CD14-positive monocyte (primary cell): ENCODE results near the gene CST4. TPM values are rescaled to one million over a fixed set of nuclear protein-coding genes. Genes with fewer than 3 reads are reported as not detected.
"Not testable (repeated sequence)": the region's sequence is repeated elsewhere in the genome, so short reads cannot be mapped to it uniquely, and the experiment has no call there.

Source experiments
- DNase-seq, 3 donors: peaks; one replicate each; pipeline ENCODE4 v3.0.0-alpha.2; 2011 to 2022
- H2AFZ ChIP-seq: 2 replicates; pipeline ENCODE4 v1.6.0; 2012; ENCODE audit warnings: mild to moderate bottlenecking, low read depth, low read length, inconsistent platforms; ENCODE audit not compliant: insufficient read depth, poor library complexity, severe bottlenecking
- H3K27ac ChIP-seq, 2 donors: 1 replicate in 1 of 2; 2 replicates in 1 of 2; pipeline ENCODE4 v1.5.1; 2012 to 2013; ENCODE audit warnings: low read length in 2 of 2, control low read depth in 1 of 2, inconsistent platforms in 1 of 2, low read depth in 1 of 2, mild to moderate bottlenecking in 1 of 2
- H3K27me3 ChIP-seq, 2 donors: one replicate each; pipeline versions ENCODE4 v1.6.0 to v1.6.1; 2011 to 2013; ENCODE audit warnings: low read length in 2 of 2; ENCODE audit not compliant: control insufficient read depth in 2 of 2, insufficient read depth in 2 of 2
- H3K36me3 ChIP-seq, 2 donors: replicated peaks in 1 of 2; 1 replicate in 1 of 2; 2 replicates in 1 of 2; pipeline versions ENCODE4 v1.5.1 to v1.6.1; 2012 to 2013; ENCODE audit warnings: low read length in 2 of 2, control low read depth in 1 of 2, inconsistent platforms in 1 of 2, mild to moderate bottlenecking in 1 of 2; ENCODE audit not compliant: insufficient read depth in 2 of 2, control insufficient read depth in 1 of 2
- H3K4me1 ChIP-seq, 2 donors: 1 replicate in 1 of 2; 2 replicates in 1 of 2; pipeline versions ENCODE4 v1.5.1 to v1.6.1; 2012 to 2013; ENCODE audit warnings: low read length in 2 of 2, control low read depth in 1 of 2, inconsistent platforms in 1 of 2, mild to moderate bottlenecking in 1 of 2, moderate library complexity in 1 of 2; ENCODE audit not compliant: insufficient read depth in 2 of 2, control insufficient read depth in 1 of 2
- H3K4me2 ChIP-seq: replicated peaks from 2 replicates; pipeline ENCODE3; 2012; ENCODE audit warnings: low read length, moderate library complexity, mild to moderate bottlenecking; ENCODE audit not compliant: poor library complexity, severe bottlenecking; ENCODE audit errors: extremely low read depth
- H3K4me3 ChIP-seq, 3 experiments: fragments of 200-600 bp in 1 of 3; sonication (generic) in 1 of 3; replicated peaks in 1 of 3; 1 replicate in 2 of 3; 2 replicates in 1 of 3; pipeline ENCODE4 v1.5.1; 2011 to 2013; ENCODE audit warnings: low read length in 3 of 3, mild to moderate bottlenecking in 3 of 3, control low read depth in 2 of 3, low read depth in 2 of 3, inconsistent platforms in 1 of 3, moderate library complexity in 1 of 3
- H3K79me2 ChIP-seq: 2 replicates; pipeline ENCODE4 v1.6.0; 2012; ENCODE audit warnings: mild to moderate bottlenecking, control low read depth, inconsistent platforms, low read length, moderate library complexity; ENCODE audit not compliant: insufficient read depth
- H3K9ac ChIP-seq: 2 replicates; pipeline ENCODE4 v1.6.0; 2017; ENCODE audit warnings: low read length, mild to moderate bottlenecking; ENCODE audit not compliant: insufficient read depth, poor library complexity, severe bottlenecking
- H3K9me3 ChIP-seq, 2 donors: replicated peaks in 1 of 2; 1 replicate in 1 of 2; 2 replicates in 1 of 2; pipeline versions ENCODE4 v1.5.1 to v1.6.1; 2012 to 2013; ENCODE audit warnings: low read length in 2 of 2, control low read depth in 1 of 2; ENCODE audit not compliant: control insufficient read depth in 1 of 2, insufficient read depth in 1 of 2
- H4K20me1 ChIP-seq: 2 replicates; pipeline ENCODE4 v1.6.0; 2012; ENCODE audit warnings: mild to moderate bottlenecking, low read length, control low read depth, moderate library complexity; ENCODE audit not compliant: insufficient read depth
- H3K27ac Mint-ChIP-seq, 7 donors: one replicate each; pipeline ENCODE4 v1.8.0; 2020; ENCODE audit warnings: mild to moderate bottlenecking in 7 of 7, mixed read lengths in 7 of 7, moderate library complexity in 6 of 7, inconsistent platforms in 2 of 7
- H3K27me3 Mint-ChIP-seq, 3 donors: one replicate each; pipeline ENCODE4 v1.8.0; 2021 to 2022; ENCODE audit warnings: low read depth in 3 of 3, mild to moderate bottlenecking in 3 of 3, mixed read lengths in 3 of 3, moderate library complexity in 3 of 3, inconsistent platforms in 1 of 3
- H3K36me3 Mint-ChIP-seq, 2 donors: one replicate each; pipeline ENCODE4 v1.8.0; 2020; ENCODE audit warnings: mixed read lengths in 2 of 2, inconsistent platforms in 1 of 2, mild to moderate bottlenecking in 1 of 2
- H3K4me1 Mint-ChIP-seq: one replicate; pipeline ENCODE4 v1.8.0; 2020; ENCODE audit warnings: mild to moderate bottlenecking, mixed read lengths
- H3K4me3 Mint-ChIP-seq, 2 donors: one replicate each; pipeline ENCODE4 v1.8.0; 2020; ENCODE audit warnings: mild to moderate bottlenecking in 2 of 2, mixed read lengths in 2 of 2, moderate library complexity in 1 of 2
- H3K9me3 Mint-ChIP-seq, 7 donors: one replicate each; pipeline ENCODE4 v1.8.0; 2020 to 2022; ENCODE audit warnings: mixed read lengths in 7 of 7, mild to moderate bottlenecking in 6 of 7, moderate library complexity in 6 of 7, inconsistent platforms in 2 of 7
- CTCF ChIP-seq: fragments of 200-600 bp; IDR thresholded peaks from one replicate; pipeline ENCODE4 v1.8.0; 2022; ENCODE audit warnings: antibody characterized with exemption, mild to moderate bottlenecking
- WGBS: methylation state at CpG from one replicate; pipeline ENCODE4 v1.1.5; 2013; ENCODE audit warnings: missing lambda C conversion rate; ENCODE audit not compliant: insufficient coverage; 5-methylcytosine and 5-hydroxymethylcytosine counted together
- intact Hi-C, 2 donors: fragments of 100-400 bp; cut with micrococcal nuclease; formaldehyde crosslinking; loops; one replicate each; pipeline versions ENCODE4 v1.15.0 to v1.15.1; 2023
- polyA plus RNA-seq, 3 donors: library from polyadenylated mRNA; depleted of rRNA in 1 of 3; unstranded in 2 of 3; stranded (reverse) in 1 of 3; fragments of 300-500 nt in 2 of 3; fragments of >200 nt in 1 of 3; fragmentation: Illumina TruSeq in 2 of 3; gene quantifications; 1 replicate in 2 of 3; 2 replicates in 1 of 3; pipeline ENCODE4 v1.2.3, GENCODE V29; 2012 to 2021

The CST4 gene
- polyA plus RNA-seq, 3 donors = not detected

DNA sequence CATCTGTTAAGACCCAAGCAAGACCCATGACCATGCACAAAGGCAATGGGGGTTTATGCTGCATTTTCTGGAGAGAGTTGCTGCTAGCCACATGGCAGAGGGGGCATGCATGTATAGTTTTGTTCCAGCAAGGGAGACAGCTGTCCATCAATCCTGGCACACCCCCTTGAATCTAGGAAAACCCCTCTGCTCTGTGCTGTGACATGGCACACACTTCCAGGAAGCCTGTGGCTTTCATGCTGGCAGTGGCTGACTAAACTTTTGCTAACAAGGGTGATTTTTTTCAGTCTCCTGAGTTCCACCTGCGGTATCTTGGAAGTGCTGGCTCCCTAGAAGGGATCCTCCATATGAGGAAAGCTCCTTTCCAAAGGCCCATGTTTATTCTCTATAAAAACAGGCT lies 9.1 kb upstream of the CST4 start:
- no peaks in the 10 kb centered on the region for H3K9me3 ChIP-seq
- H3K27me3 Mint-ChIP-seq = peaks cover 8 to 14% (median 12%) of the 10 kb centered on the region in 3 donors
- H3K36me3 Mint-ChIP-seq = no peaks in the 10 kb centered on the region
- WGBS = no CpG with 5 or more reads among the region's 1 CpG
- H3K27ac Mint-ChIP-seq = no peak overlapping the region
- no peak overlapping the region for H3K27ac ChIP-seq
- intact Hi-C loops = no loop called here
- DNase-seq = no peak
- H3K27me3 ChIP-seq = no peaks in the 10 kb centered on the region
- no peak overlapping the region for H3K9ac ChIP-seq
- H3K4me1 ChIP-seq = no peaks in the 10 kb centered on the region
- no peak for TF ChIP-seq CTCF
- no peaks in the 10 kb centered on the region for H3K36me3 ChIP-seq
- H3K4me3 ChIP-seq = no peak overlapping the region
- no peaks in the 10 kb centered on the region for H4K20me1 ChIP-seq
- H3K4me2 ChIP-seq = no peak overlapping the region
- H3K79me2 ChIP-seq = no peaks in the 10 kb centered on the region
- H3K4me3 Mint-ChIP-seq = no peak overlapping the region
- no peaks in the 10 kb centered on the region for H3K9me3 Mint-ChIP-seq
- no peak overlapping the region for H2AFZ ChIP-seq
- H3K4me1 Mint-ChIP-seq = peaks cover 1% of the 10 kb centered on the region

DNA sequence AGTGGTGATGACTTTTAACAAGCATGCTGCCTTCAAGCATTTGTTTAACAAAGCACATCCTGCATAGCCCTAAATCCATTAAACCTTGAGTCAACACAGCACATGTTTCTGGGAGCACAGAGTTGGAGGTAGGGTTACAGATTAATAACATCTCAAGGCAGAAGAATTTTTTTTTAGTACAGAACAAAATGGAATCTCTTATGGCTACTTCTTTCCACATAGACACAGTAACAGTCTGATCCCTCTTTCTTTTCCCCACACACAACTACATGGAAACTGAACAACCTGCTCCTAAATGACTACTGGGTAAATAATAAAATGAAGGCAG lies 6.2 kb upstream of the CST4 start:
- H3K4me3 Mint-ChIP-seq, H3K36me3 ChIP-seq, H3K27ac Mint-ChIP-seq: not testable (repeated sequence)

GRCh38 chr20:23694178-23695067 lies 5.6 kb upstream of the CST4 start:
- H3K4me2 ChIP-seq, H3K36me3 ChIP-seq, H3K4me1 Mint-ChIP-seq, H3K27ac Mint-ChIP-seq, H3K4me1 ChIP-seq, H3K9me3 ChIP-seq, H3K9me3 Mint-ChIP-seq, H3K27me3 ChIP-seq, intact Hi-C loops, H2AFZ ChIP-seq, H4K20me1 ChIP-seq, H3K79me2 ChIP-seq, H3K4me3 ChIP-seq, H3K9ac ChIP-seq, H3K27ac ChIP-seq, H3K36me3 Mint-ChIP-seq, DNase-seq, H3K4me3 Mint-ChIP-seq: not testable (repeated sequence)
- H3K27me3 Mint-ChIP-seq = peaks cover 7 to 18% (median 14%) of the 10 kb centered on the region in 3 donors
- WGBS = no CpG with 5 or more reads among the region's 12 CpGs

More for the DNA sequence above, 6.2 kb upstream of the CST4 start:
- H3K79me2 ChIP-seq, H3K27me3 ChIP-seq, DNase-seq, H3K9me3 Mint-ChIP-seq, H3K36me3 Mint-ChIP-seq, intact Hi-C loops, H4K20me1 ChIP-seq, H3K4me2 ChIP-seq, H3K4me1 ChIP-seq, H3K4me3 ChIP-seq, H3K9me3 ChIP-seq, H3K4me1 Mint-ChIP-seq, H2AFZ ChIP-seq, H3K9ac ChIP-seq, H3K27ac ChIP-seq: not testable (repeated sequence)
- peaks cover 7 to 17% (median 13%) of the 10 kb centered on the region in 3 donors for H3K27me3 Mint-ChIP-seq
